GM21381 (cell line): Measurements from ENCODE around the gene CADM2.
"Not testable (repeated sequence)": the region's sequence is repeated elsewhere in the genome, so short reads cannot be mapped to it uniquely, and the experiment has no call there.

Experiments
- ATAC-seq: cut with Tn5 transposase; IDR thresholded peaks from one replicate; pipeline ENCODE4 v1.9.1; 2021; ENCODE audit warnings: mild to moderate bottlenecking, moderate library complexity; ENCODE audit not compliant: unreplicated experiment

The CADM2 gene

GRCh38 chr3:84958495-84959469 is at the start of gene CADM2:
Gene CADM2, plus strand, starts transcription at chr3:84958989.
- peak; percentile 92 for ATAC-seq

GRCh38 chr3:84918592-84918991 is 40.2 kb upstream of the CADM2 start:
- ATAC-seq = not testable (repeated sequence)

GRCh38 chr3:84922682-84923081 is 36.1 kb upstream of the CADM2 start:
- no peak for ATAC-seq

- no peak for ATAC-seq
Measured at GRCh38 chr3:84925571-84925970, 33.2 kb upstream of the CADM2 start.

- ATAC-seq = no peak
Measured at GRCh38 chr3:84943379-84943778, 15.4 kb upstream of the CADM2 start.

- ATAC-seq = no peak
Measured at GRCh38 chr3:84946240-84946639, 12.5 kb upstream of the CADM2 start.

GRCh38 chr3:84959470-84960271 is 882 bp downstream of the CADM2 start:
- ATAC-seq = no peak

- no peak for ATAC-seq
Measured at GRCh38 chr3:84960581-84960980, 1.8 kb downstream of the CADM2 start.

- no peak for ATAC-seq
Measured at GRCh38 chr3:84961011-84961410, 2.2 kb downstream of the CADM2 start.

- ATAC-seq = no peak
Measured at GRCh38 chr3:84961521-84962255, 2.9 kb downstream of the CADM2 start.

GRCh38 chr3:84962415-84962814 is 3.6 kb downstream of the CADM2 start:
- no peak for ATAC-seq

GRCh38 chr3:84963137-84963536 is 4.3 kb downstream of the CADM2 start:
- ATAC-seq = no peak

- ATAC-seq = no peak
Measured at GRCh38 chr3:84965141-84965540, 6.4 kb downstream of the CADM2 start.

GRCh38 chr3:84967767-84968581 is 9.2 kb downstream of the CADM2 start:
- ATAC-seq = no peak

GRCh38 chr3:84968701-84969235 is 10.0 kb downstream of the CADM2 start:
- no peak for ATAC-seq

- no peak for ATAC-seq
Measured at GRCh38 chr3:84974347-84974746, 15.6 kb downstream of the CADM2 start.

- ATAC-seq = no peak
Measured at GRCh38 chr3:84977021-84977420, 18.2 kb downstream of the CADM2 start.

GRCh38 chr3:84978843-84979242 is 20.1 kb downstream of the CADM2 start:
- no peak for ATAC-seq

GRCh38 chr3:84980011-84980410 is 21.2 kb downstream of the CADM2 start:
- no peak for ATAC-seq

GRCh38 chr3:84980456-84980855 is 21.7 kb downstream of the CADM2 start:
- ATAC-seq = no peak
